Neural cell (in vitro differentiated cells): ENCODE results near the gene ADAMTSL4.

Experiments used
- MXI1 ChIP-seq: fragments of 450-650 bp; conservative IDR thresholded peaks from 2 replicates; pipeline ENCODE4 v1.6.1; 2014; ENCODE audit warnings: antibody characterized with exemption, mild to moderate bottlenecking; ENCODE audit not compliant: poor library complexity, severe bottlenecking
- POLR2AphosphoS5 ChIP-seq: IDR thresholded peaks from 2 replicates; pipeline ENCODE4 v1.6.1; 2012
- TAF1 ChIP-seq: IDR thresholded peaks from 2 replicates; pipeline ENCODE4 v1.6.1; 2012; ENCODE audit warnings: low read depth
- TF ChIP-seq, protein P1 (sequence below): fragments of 450-650 bp; IDR thresholded peaks from 2 replicates; pipeline ENCODE4 v1.5.1; 2014; ENCODE audit warnings: antibody characterized with exemption, mild to moderate bottlenecking, moderate library complexity; ENCODE audit not compliant: poor library complexity, severe bottlenecking
- TF ChIP-seq, protein P2 (sequence below): IDR thresholded peaks from 2 replicates; pipeline ENCODE4 v1.6.1; 2012; ENCODE audit warnings: borderline replicate concordance

- TF ChIP-seq, protein P1, sequence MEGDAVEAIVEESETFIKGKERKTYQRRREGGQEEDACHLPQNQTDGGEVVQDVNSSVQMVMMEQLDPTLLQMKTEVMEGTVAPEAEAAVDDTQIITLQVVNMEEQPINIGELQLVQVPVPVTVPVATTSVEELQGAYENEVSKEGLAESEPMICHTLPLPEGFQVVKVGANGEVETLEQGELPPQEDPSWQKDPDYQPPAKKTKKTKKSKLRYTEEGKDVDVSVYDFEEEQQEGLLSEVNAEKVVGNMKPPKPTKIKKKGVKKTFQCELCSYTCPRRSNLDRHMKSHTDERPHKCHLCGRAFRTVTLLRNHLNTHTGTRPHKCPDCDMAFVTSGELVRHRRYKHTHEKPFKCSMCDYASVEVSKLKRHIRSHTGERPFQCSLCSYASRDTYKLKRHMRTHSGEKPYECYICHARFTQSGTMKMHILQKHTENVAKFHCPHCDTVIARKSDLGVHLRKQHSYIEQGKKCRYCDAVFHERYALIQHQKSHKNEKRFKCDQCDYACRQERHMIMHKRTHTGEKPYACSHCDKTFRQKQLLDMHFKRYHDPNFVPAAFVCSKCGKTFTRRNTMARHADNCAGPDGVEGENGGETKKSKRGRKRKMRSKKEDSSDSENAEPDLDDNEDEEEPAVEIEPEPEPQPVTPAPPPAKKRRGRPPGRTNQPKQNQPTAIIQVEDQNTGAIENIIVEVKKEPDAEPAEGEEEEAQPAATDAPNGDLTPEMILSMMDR = no peak
- TF ChIP-seq MXI1 = no peak
- TF ChIP-seq, protein P2, sequence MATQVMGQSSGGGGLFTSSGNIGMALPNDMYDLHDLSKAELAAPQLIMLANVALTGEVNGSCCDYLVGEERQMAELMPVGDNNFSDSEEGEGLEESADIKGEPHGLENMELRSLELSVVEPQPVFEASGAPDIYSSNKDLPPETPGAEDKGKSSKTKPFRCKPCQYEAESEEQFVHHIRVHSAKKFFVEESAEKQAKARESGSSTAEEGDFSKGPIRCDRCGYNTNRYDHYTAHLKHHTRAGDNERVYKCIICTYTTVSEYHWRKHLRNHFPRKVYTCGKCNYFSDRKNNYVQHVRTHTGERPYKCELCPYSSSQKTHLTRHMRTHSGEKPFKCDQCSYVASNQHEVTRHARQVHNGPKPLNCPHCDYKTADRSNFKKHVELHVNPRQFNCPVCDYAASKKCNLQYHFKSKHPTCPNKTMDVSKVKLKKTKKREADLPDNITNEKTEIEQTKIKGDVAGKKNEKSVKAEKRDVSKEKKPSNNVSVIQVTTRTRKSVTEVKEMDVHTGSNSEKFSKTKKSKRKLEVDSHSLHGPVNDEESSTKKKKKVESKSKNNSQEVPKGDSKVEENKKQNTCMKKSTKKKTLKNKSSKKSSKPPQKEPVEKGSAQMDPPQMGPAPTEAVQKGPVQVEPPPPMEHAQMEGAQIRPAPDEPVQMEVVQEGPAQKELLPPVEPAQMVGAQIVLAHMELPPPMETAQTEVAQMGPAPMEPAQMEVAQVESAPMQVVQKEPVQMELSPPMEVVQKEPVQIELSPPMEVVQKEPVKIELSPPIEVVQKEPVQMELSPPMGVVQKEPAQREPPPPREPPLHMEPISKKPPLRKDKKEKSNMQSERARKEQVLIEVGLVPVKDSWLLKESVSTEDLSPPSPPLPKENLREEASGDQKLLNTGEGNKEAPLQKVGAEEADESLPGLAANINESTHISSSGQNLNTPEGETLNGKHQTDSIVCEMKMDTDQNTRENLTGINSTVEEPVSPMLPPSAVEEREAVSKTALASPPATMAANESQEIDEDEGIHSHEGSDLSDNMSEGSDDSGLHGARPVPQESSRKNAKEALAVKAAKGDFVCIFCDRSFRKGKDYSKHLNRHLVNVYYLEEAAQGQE = no peak
- no peak for TF ChIP-seq TAF1
- TF ChIP-seq POLR2AphosphoS5 = no peak
Measured at GRCh38 chr1:150551784-150552127, 2.5 kb downstream of the ADAMTSL4 start.
